ENCODE measurements around the gene BIRC6.
"Not testable (repeated sequence)": the region's sequence is repeated elsewhere in the genome, so short reads cannot be mapped to it uniquely, and the experiment has no call there.

Gene BIRC6

DNA sequence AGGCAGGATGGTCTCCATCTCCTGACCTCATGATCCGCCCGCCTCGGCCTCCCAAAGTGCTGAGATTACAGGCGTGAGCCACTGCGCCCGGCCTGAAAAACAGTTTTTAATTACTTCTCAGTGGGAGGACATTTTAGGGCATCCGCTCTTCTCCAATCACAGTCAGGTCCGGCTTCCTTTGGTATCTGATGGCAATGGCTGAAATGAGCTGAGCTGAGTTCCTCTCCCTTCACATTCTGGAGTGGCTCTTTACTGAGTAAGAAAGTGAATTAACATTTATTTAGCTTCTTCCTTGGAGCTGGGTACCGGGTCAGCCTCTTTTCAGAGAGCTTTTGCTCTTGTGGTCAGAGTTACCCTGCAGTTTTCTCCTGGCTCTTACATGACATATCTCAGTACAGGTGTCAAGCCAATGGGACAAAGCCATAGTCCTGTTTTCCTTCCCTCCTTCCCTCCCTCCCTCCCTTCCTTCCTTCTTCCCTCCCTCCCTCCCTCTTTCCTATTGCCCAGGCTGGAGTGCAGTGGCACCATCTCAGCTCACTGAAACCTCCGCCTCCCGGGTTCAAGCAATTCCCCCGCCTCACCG is 269.9 kb downstream of the BIRC6 start:
- no peak for DNase-seq

- no peak for DNase-seq
These were observed 270.6 kb downstream of the BIRC6 start for GRCh38 chr2:32627441-32627813.

DNA sequence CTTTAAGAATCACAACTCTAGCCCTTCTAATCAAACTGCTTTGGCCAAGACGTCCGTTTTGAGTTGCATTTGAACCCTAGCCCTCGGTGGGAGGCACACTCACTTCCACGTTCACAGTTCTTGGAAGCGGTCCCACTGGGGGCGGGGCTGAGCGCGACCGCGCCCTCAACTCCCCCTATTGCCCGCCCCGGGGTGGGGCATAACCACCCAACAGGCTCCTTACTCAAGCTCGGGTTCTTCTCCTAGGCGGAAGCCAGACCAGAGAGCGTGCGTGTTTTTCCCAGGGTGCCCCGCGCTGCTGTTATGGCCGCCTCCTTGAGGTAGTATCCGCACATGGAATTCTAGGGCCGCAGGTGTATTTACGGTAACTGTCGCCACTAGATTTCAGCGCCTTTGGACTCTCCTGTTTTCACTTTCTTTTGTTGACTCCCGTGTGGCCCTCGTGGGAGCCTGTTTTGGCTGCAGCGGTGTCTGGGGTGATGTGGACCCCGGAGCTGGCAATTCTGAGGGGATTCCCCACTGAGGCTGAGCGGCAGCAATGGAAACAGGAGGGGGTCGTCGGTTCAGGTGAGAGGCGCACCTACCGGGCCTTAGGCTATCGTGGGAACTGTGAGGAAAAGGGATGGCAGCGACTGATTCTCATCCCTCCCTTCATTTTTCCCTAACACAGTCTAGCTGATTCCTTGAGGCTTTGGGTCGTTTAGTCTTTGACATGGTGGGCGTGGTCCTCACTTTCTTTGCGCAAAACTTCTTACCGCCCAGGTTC is 271.2 kb downstream of the BIRC6 start, which contains the start of gene TTC27:
Gene TTC27, plus strand, starts transcription at position 237 of the 766 bp plus-strand sequence. Its CDS starts 243 bp downstream, at position 480.
- DNase-seq, result peak; percentile 81

- no peak for DNase-seq
These were observed 275.3 kb downstream of the BIRC6 start for GRCh38 chr2:32632089-32632488.

DNA sequence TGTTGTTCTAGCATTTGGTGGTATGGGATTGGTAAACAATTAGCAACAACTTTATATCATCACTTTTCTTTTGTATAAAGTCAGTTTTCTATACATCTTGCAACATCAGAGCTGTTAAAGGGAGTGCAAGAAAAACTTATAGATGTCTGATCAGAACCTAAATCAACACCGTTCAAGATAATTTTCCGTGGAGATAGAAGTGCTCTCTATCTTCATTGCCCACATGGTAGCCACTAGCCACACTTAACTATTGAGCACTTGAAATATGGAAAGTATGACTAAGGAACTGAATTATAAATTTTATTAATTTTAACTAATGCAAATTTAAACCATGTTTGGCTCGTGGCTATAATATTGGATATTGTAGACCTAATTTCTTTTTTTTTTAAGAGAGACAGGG is 276.2 kb downstream of the BIRC6 start:
- no peak for DNase-seq

- not testable (repeated sequence) for DNase-seq
These were observed 281.7 kb downstream of the BIRC6 start for GRCh38 chr2:32638548-32638947.

DNA sequence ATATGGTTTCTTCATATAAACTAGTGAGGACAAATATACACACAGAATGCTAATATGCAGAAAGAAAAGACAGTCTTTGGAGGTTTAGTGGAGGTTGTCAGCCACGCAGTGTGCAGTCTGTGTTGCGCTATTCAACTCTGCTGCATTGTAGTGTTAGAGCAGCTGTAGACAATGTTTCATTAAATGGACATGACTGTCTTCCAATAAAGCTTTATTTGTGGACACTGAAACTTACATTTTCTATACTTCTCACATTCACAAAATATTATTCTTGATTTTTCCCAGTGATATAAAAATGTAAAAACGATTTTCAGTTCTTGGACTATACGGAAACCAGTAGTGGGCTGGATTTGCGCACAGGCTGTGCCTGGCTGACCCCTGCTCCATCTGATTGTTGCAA is 284.4 kb downstream of the BIRC6 start:
- no peak for DNase-seq

- no peak for DNase-seq
These were observed 290.4 kb downstream of the BIRC6 start for GRCh38 chr2:32647180-32647651.

- peak; percentile 75 for DNase-seq
These were observed 295.9 kb downstream of the BIRC6 start for GRCh38 chr2:32652555-32653209.

DNA sequence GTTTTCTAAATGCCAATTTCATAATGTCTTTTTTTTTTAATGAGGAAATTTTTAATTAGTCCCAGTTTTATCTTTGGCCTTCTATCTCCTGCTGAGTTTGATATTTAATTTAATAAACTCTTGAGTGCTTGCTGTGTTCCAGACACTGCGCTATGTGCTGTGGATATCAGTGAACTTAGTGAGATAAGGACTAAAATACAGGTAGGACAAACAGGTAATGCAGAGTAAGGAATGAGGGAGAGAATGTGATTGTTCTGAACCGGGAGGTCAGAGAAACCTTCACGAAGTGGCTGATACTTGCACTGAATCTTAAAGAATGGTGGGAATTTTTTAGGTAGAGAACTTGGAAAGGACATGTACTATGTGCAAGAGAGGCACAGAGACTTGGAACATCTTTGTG is 299.2 kb downstream of the BIRC6 start:
- DNase-seq, result no peak

DNA sequence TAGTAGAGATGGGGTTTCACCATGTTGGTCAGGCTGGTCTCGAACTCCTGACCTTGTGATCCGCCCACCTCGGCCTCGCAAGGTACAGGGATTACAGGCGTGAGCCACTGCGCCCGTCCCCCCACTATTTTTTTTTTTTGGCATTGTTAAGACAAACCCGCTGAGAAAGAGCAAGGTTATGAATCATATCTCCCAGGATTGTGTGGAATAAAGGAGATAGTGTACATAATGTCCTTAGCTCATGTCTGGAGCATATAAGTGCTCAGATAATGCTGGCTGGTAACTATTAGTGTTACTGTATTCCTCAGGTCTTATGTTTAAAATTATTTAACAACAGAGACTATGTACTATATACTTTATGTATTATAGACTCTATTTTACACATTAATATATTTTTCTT is 307.0 kb downstream of the BIRC6 start:
- no peak for DNase-seq

DNA sequence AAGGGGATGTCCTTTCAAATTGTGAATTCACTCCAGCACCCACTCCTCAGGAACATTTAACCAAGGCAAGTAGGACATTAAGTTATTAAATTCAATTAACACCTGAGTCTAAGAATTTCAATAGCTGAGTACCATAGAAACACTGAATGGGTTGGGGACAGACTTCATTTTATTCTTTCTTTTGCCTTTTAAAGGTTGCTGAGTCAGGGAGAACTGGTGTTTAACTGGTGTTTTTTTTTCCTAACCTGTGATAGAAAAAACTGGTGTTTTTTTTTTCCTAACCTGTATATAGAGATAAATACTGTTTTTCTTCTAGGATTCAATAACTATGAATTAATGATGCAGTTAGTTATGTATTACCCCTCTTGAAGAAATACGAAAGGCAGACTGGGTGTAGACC is 309.9 kb downstream of the BIRC6 start:
- DNase-seq, result no peak

DNA sequence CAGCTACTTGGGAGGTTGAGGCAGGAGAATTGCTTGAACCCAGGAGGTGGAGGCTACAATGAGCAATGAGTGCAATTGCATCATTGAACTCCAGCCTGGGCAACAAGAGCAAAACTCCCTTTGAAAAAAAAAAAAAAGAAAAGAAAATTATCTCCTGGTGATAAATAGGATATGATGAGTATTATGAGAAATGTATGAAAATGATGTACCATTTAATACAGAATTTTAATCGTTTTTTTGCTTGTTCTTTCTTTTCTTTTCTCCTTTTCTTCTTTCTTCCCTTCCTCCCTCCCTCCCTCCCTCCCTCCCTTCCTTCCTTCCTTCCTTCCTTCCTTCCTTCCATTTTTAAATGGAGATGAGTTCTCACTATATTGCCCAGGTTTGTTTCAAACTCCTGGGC is 311.4 kb downstream of the BIRC6 start:
- DNase-seq, result no peak

All from NCI-H1092 (cell line).